ENCODE results near the gene ROR1.
A peak's percentile ranks its signal among the peaks of the same experiment; 100 is the strongest.
"Not testable (repeated sequence)": the region's sequence is repeated elsewhere in the genome, so short reads cannot be mapped to it uniquely, and the experiment has no call there.

Gene ROR1

DNA sequence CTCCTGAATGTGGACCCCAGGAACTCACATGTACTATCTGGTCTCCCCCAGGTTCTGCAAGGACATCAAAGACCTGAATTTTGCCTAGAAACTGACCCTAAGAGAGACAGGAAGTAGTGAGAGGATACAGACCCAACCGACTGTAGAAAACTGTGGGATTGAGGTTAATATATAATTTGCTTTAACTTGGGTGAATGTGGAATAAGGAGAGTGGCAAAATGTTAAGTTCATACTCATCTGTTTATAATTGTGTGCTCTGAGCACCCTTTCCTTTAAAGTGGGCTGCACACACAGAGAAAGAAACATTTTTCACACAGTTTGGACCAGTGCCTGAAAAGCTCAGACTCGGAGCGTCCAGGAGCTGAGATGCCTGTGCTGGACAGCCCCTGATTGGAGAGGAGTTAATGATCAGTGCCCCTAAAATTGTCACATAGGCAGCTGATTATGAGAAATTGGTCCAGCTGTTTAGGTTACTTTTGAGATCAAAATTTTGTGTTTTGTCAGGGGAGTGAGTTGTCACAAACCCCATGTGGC is 37.2 kb downstream of the ROR1 start:
- H3K9ac ChIP-seq, result no peak overlapping the region

DNA sequence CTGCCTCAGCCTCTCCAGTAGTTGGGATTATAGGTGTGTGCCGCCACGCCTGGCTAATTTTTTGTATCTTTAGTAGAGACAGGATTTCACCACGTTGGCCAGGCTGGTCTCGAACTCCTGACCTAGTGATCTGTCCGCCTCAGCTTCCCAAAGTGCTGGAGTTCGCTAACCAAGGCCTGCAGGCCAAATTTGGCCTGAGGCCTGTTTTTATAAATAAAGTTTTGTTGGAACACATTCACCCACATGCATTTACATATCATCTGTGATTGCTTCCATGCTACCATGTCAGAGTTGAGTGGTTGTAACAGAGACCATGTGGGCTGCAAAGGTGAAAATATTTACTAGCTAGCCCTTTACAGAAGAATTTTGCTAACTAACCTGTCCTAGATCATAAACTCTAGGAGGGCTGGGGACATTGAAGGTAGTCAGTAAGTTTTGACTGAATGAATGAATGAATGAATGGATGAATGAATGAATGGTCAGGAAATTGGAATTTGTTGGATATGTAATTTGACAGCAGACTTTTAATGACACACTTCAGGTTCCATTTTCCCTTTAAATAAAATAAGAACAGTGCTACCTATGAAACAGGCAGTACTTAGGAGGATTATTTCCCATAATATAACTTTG is 38.4 kb downstream of the ROR1 start:
- no peak overlapping the region for H3K27ac ChIP-seq
- H3K4me1 ChIP-seq, result peaks cover 1% of the 10 kb centered on the region
- TF ChIP-seq, protein P1, sequence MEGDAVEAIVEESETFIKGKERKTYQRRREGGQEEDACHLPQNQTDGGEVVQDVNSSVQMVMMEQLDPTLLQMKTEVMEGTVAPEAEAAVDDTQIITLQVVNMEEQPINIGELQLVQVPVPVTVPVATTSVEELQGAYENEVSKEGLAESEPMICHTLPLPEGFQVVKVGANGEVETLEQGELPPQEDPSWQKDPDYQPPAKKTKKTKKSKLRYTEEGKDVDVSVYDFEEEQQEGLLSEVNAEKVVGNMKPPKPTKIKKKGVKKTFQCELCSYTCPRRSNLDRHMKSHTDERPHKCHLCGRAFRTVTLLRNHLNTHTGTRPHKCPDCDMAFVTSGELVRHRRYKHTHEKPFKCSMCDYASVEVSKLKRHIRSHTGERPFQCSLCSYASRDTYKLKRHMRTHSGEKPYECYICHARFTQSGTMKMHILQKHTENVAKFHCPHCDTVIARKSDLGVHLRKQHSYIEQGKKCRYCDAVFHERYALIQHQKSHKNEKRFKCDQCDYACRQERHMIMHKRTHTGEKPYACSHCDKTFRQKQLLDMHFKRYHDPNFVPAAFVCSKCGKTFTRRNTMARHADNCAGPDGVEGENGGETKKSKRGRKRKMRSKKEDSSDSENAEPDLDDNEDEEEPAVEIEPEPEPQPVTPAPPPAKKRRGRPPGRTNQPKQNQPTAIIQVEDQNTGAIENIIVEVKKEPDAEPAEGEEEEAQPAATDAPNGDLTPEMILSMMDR (IDR thresholded peaks at IDR 0.05), result no peak
- H3K36me3 ChIP-seq (ENCODE audit: control insufficient read depth, insufficient read depth, low read length), result no peaks in the 10 kb centered on the region
- H3K79me2 ChIP-seq, result peaks cover 18% of the 10 kb centered on the region
- no peaks in the 10 kb centered on the region for H3K9me3 ChIP-seq (ENCODE audit: control insufficient read depth, low read length)
- no peak overlapping the region for H2AFZ ChIP-seq
- H3K4me3 ChIP-seq (ENCODE audit: low read depth, low read length), result no peak overlapping the region
- no peak overlapping the region for H3K4me2 ChIP-seq (ENCODE audit: low read length)
- H3K9ac ChIP-seq, result no peak overlapping the region
- no peaks in the 10 kb centered on the region for H3K27me3 ChIP-seq (ENCODE audit: control insufficient read depth, insufficient read depth, low read length)

More for the DNA sequence above, 37.2 kb downstream of the ROR1 start:
- Histone ChIP-seq H3K27ac (no peak overlapping the region), H3K36me3 (ENCODE audit: control insufficient read depth, insufficient read depth, low read length) (no peaks in the 10 kb centered on the region), H3K4me2 (ENCODE audit: low read length) (no peak overlapping the region), H3K27me3 (ENCODE audit: control insufficient read depth, insufficient read depth, low read length) (no peaks in the 10 kb centered on the region), H2AFZ (no peak overlapping the region), H3K4me3 (ENCODE audit: low read depth, low read length) (no peak overlapping the region), H3K79me2 (peaks cover 19% of the 10 kb centered on the region), H3K4me1 (no peaks in the 10 kb centered on the region), H3K9me3 (ENCODE audit: control insufficient read depth, low read length) (no peaks in the 10 kb centered on the region)
- TF ChIP-seq, protein P1 (IDR thresholded peaks at IDR 0.05), result no peak

DNA sequence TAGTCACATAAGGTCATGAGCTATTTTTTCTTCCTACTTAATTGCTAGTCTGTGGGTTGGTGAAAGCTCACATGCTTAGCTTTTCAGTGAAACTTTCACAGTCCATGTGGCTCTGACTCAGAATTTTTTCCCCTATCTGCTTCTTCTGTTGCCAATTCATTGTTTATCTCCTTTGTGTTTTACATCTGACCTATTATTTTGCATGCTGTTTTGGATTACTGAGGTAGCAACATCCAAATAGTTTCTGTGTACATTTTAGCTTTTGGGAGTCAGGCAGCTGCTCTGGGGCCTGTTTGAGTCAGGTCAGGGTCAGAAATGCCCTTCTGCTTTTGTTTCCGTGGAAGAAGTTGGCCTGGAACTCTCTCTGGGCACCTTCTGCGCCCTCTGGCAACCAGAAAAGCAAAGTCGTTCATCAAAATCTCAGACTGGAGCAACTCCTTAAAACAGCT is 40.0 kb downstream of the ROR1 start:
- H3K4me2 ChIP-seq (ENCODE audit: low read length), result no peak overlapping the region
- H3K27ac ChIP-seq, result no peak overlapping the region
- TF ChIP-seq, protein P1 (IDR thresholded peaks at IDR 0.05), result no peak
- no peak overlapping the region for H2AFZ ChIP-seq
- no peaks in the 10 kb centered on the region for H3K9me3 ChIP-seq (ENCODE audit: control insufficient read depth, low read length)
- peaks cover 13% of the 10 kb centered on the region for H3K79me2 ChIP-seq
- peaks cover 4% of the 10 kb centered on the region for H3K4me1 ChIP-seq
- no peak overlapping the region for H3K9ac ChIP-seq
- no peak overlapping the region for H3K4me3 ChIP-seq (ENCODE audit: low read depth, low read length)
- no peaks in the 10 kb centered on the region for H3K27me3 ChIP-seq (ENCODE audit: control insufficient read depth, insufficient read depth, low read length)
- no peaks in the 10 kb centered on the region for H3K36me3 ChIP-seq (ENCODE audit: control insufficient read depth, insufficient read depth, low read length)

DNA sequence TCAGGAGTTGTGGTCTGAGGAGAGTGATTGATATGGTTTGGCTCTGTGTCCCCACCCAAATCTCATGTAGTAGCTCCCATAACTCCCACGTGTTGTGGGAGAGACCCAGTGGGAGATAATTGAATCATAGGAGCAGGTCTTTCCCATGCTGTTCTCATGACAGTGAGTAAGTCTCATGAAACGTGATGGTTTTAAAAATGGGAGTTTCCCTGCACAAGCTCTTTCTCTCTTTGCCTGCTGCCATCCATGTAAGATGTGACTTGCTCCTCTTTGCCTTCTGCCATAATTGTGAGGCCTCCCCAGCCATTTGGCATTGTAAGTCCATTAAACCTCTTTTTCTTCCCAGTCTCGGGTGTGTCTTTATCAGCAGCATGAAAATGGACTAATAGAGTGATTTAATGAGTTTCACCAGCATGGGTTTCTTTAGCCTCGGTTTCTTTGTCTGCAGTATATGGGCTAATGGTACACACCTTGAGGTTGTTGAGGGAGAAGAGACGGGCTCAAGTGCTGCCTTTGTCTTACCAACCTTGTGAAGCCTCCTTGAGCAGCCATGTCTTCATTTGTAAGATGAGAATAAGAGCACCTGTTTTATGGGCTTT is 42.5 kb downstream of the ROR1 start:
- not testable (repeated sequence) for H3K9ac ChIP-seq; H3K4me3 ChIP-seq (ENCODE audit: low read depth, low read length); H3K27me3 ChIP-seq (ENCODE audit: control insufficient read depth, insufficient read depth, low read length); H3K36me3 ChIP-seq (ENCODE audit: control insufficient read depth, insufficient read depth, low read length); H3K4me2 ChIP-seq (ENCODE audit: low read length); H3K4me1 ChIP-seq; H2AFZ ChIP-seq; H3K27ac ChIP-seq; H3K9me3 ChIP-seq (ENCODE audit: control insufficient read depth, low read length)
- H3K79me2 ChIP-seq, result peaks cover 13% of the 10 kb centered on the region

DNA sequence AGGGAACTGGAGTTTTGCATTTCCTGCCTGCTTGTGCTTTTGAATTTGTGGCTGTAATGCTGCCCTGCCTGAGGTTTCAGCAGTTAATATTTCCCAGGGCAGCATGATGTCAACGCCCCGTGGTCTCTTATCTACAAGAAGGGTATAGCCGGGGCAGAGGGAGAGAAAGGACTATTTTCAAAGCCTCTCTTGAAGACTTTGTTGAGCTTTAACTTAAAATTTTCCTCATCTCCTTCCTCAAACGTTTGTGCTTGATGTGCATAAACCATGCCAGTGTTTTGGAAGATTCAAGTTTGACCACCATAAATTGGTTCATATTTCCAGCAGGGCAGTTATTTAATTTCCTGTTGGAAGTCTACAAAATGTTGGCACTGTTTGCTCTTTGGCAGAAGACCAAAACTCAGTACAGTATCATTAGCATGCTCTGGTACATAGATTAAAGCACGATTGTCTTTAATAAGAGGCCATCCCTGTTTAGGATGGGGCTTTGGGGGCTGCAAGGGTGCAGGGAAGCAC is 43.4 kb downstream of the ROR1 start:
- TF ChIP-seq, protein P1 (IDR thresholded peaks at IDR 0.05), result no peak
- H2AFZ ChIP-seq, result no peak overlapping the region
- peaks cover 4% of the 10 kb centered on the region for H3K4me1 ChIP-seq
- no peak overlapping the region for H3K9ac ChIP-seq
- no peaks in the 10 kb centered on the region for H3K9me3 ChIP-seq (ENCODE audit: control insufficient read depth, low read length)
- H3K4me2 ChIP-seq (ENCODE audit: low read length), result peak overlapping the region; percentile 18
- H3K4me3 ChIP-seq (ENCODE audit: low read depth, low read length), result no peak overlapping the region
- peaks cover 13% of the 10 kb centered on the region for H3K79me2 ChIP-seq
- H3K27ac ChIP-seq, result no peak overlapping the region
- H3K27me3 ChIP-seq (ENCODE audit: control insufficient read depth, insufficient read depth, low read length), result no peaks in the 10 kb centered on the region
- H3K36me3 ChIP-seq (ENCODE audit: control insufficient read depth, insufficient read depth, low read length), result no peaks in the 10 kb centered on the region

Measured in parathyroid adenoma (tissue), 2 donors.